Measurements from ENCODE around the gene UFC1. TPM values are rescaled to one million over a fixed set of nuclear protein-coding genes. Genes with fewer than 3 reads are reported as not detected.

The UFC1 gene
- total and polyA plus RNA-seq, 5 donors from 2014 or later, result 115 to 188 (median 162) TPM

DNA sequence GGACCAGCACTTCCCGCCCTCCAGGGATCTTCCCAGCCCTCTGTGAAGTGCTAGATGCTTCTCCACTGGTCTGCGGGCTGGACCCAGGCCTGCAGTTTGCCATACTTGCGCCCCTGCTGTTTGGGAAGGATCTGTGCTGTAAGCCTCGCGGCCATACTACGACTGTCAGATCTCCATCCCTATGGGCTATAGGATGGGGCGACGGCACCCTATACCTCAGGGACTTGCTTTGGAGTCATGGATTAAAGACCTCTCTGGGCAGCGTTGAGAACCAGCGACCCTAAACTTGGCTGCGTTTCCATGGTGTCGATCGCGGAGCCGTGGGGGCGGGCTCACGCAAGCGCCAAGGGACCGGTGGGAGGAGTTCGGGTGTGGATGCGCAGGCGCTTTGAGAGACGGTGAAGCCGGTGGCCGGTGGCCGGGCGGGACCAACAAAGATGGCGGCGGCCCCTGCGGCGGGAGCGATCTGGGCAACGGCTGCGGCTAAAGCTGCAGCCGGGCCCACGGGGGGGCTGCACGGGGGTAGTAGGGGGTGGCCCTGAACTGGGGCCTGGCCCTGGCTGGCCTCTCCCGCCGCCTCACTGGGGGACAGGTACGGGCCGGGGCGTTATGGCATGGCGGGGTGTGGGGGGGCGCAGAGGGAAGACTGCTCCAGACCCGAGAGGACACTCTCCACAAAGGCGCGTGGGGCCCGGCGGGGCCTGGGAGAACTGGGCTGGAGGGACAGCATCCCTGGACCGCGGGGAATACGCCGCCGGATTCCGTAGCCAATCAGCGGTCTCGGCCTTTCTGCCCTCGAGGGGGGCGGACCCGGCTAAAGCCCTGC, 5.5 kb downstream of the UFC1 start, which contains the start of gene USP21:
Gene USP21, plus strand, starts transcription at position 414 of the 826 bp plus-strand sequence. CDS start 1,141 bp downstream, outside the sequence.
- Histone ChIP-seq H3K27ac (ENCODE audit: insufficient read depth, low read length, poor library complexity, severe bottlenecking) (peak within 1 kb of the TSS; percentile 83), H3K4me3 (ENCODE audit: low read depth, low read length) (peak within 1 kb of the TSS; percentile 94), H3K9me3 (ENCODE audit: control insufficient read depth in 2 of 2, low read length in 2 of 2) (no peaks in the 10 kb centered on the region), H3K4me1 (ENCODE audit: control insufficient read depth, insufficient read depth, low read length, poor library complexity, severe bottlenecking) (peaks cover 40% of the 10 kb centered on the region), H3K36me3 (ENCODE audit: control insufficient read depth, insufficient read depth, low read length) (peaks cover 33% of the 10 kb centered on the region), H3K27me3 (ENCODE audit: control insufficient read depth, insufficient read depth, low read length) (no peaks in the 10 kb centered on the region)
- H3K27me3 Mint-ChIP-seq, result no peaks in the 10 kb centered on the region
- H3K36me3 Mint-ChIP-seq, result peaks cover 39% of the 10 kb centered on the region
- DNase-seq, result peak; percentile 89 to 93 (median 91)
- peak within 1 kb of the TSS; percentile 91 to 97 (median 95) for H3K4me3 Mint-ChIP-seq
- H3K4me1 Mint-ChIP-seq, result peaks cover 31 to 74% (median 52%) of the 10 kb centered on the region in 4 donors
- peak within 1 kb of the TSS; percentile 92 to 97 (median 96) for H3K27ac Mint-ChIP-seq
- H3K9me3 Mint-ChIP-seq, result no peaks in the 10 kb centered on the region
- ATAC-seq (ENCODE audit: low read depth in 2 of 2), result peak; percentile 89 to 91

GRCh38 chr1:161159913-161160243, 6.1 kb downstream of the UFC1 start:
- H3K27me3 Mint-ChIP-seq, result no peaks in the 10 kb centered on the region
- Histone ChIP-seq H3K36me3 (ENCODE audit: control insufficient read depth, insufficient read depth, low read length) (peaks cover 35% of the 10 kb centered on the region), H3K4me3 (ENCODE audit: low read depth, low read length) (peak overlapping the region; percentile 94), H3K9me3 (ENCODE audit: control insufficient read depth in 2 of 2, low read length in 2 of 2) (no peaks in the 10 kb centered on the region), H3K27ac (ENCODE audit: insufficient read depth, low read length, poor library complexity, severe bottlenecking) (peak overlapping the region; percentile 83), H3K27me3 (ENCODE audit: control insufficient read depth, insufficient read depth, low read length) (no peaks in the 10 kb centered on the region), H3K4me1 (ENCODE audit: control insufficient read depth, insufficient read depth, low read length, poor library complexity, severe bottlenecking) (peaks cover 35% of the 10 kb centered on the region)
- peak overlapping the region; percentile 26 to 92 (median 83) for H3K27ac Mint-ChIP-seq
- DNase-seq (peak in 1 of 3 donors; percentile 29), ATAC-seq (ENCODE audit: low read depth in 2 of 2) (no peak)
- H3K9me3 Mint-ChIP-seq, result no peaks in the 10 kb centered on the region
- H3K36me3 Mint-ChIP-seq, result peaks cover 43% of the 10 kb centered on the region
- H3K4me1 Mint-ChIP-seq, result peaks cover 29 to 74% (median 51%) of the 10 kb centered on the region in 4 donors
- peak overlapping the region; percentile 91 to 97 (median 95) for H3K4me3 Mint-ChIP-seq

- DNase-seq (no peak), ATAC-seq (ENCODE audit: low read depth in 2 of 2) (no peak)
- Histone ChIP-seq H3K4me3 (ENCODE audit: low read depth, low read length) (no peak overlapping the region), H3K27me3 (ENCODE audit: control insufficient read depth, insufficient read depth, low read length) (no peaks in the 10 kb centered on the region), H3K4me1 (ENCODE audit: control insufficient read depth, insufficient read depth, low read length, poor library complexity, severe bottlenecking) (peaks cover 37% of the 10 kb centered on the region), H3K36me3 (ENCODE audit: control insufficient read depth, insufficient read depth, low read length) (peaks cover 35% of the 10 kb centered on the region), H3K9me3 (ENCODE audit: control insufficient read depth in 2 of 2, low read length in 2 of 2) (no peaks in the 10 kb centered on the region), H3K27ac (ENCODE audit: insufficient read depth, low read length, poor library complexity, severe bottlenecking) (no peak overlapping the region)
- Mint-ChIP-seq H3K4me1 (peaks cover 21 to 73% (median 48%) of the 10 kb centered on the region in 4 donors), H3K27ac (no peak overlapping the region), H3K9me3 (no peaks in the 10 kb centered on the region), H3K27me3 (no peaks in the 10 kb centered on the region), H3K4me3 (peak overlapping the region; percentile 91 to 97 (median 95)), H3K36me3 (peaks cover 47% of the 10 kb centered on the region)
Measured at GRCh38 chr1:161160671-161161145, 6.9 kb downstream of the UFC1 start.

DNA sequence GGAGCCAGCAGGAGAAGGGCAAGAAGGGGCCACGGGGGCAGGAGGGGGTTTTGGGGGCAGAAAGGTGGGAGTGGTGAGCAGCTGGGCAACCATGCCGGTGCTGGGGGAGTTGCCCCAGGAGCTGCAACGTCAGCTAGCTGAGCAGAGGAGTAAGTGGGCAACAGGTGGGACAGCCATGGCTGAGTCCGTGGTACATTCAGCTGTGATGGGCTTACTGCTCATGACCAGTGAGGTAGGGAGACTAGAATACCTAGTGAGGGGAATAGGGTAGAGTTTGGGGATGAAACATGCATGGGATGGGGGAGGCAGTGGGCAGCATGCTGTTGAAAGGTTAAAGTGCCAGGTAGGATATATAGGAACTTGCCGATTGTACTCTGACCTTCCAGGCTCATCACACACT, 7.9 kb downstream of the UFC1 start:
- H3K36me3 ChIP-seq (ENCODE audit: control insufficient read depth, insufficient read depth, low read length), result peaks cover 35% of the 10 kb centered on the region
- DNase-seq (no peak), ATAC-seq (ENCODE audit: low read depth in 2 of 2) (no peak)
- H3K4me3 ChIP-seq (ENCODE audit: low read depth, low read length), result no peak overlapping the region
- Mint-ChIP-seq H3K9me3 (no peaks in the 10 kb centered on the region), H3K27ac (peak overlapping the region in 1 of 3 donors; percentile 46), H3K36me3 (peaks cover 47% of the 10 kb centered on the region), H3K4me1 (peaks cover 25 to 78% (median 50%) of the 10 kb centered on the region in 4 donors), H3K27me3 (no peaks in the 10 kb centered on the region), H3K4me3 (peak overlapping the region; percentile 38 to 96 (median 65))
- H3K4me1 ChIP-seq (ENCODE audit: control insufficient read depth, insufficient read depth, low read length, poor library complexity, severe bottlenecking), result peaks cover 45% of the 10 kb centered on the region
- H3K27ac ChIP-seq (ENCODE audit: insufficient read depth, low read length, poor library complexity, severe bottlenecking), result no peak overlapping the region
- H3K9me3 ChIP-seq (ENCODE audit: control insufficient read depth in 2 of 2, low read length in 2 of 2), result no peaks in the 10 kb centered on the region
- H3K27me3 ChIP-seq (ENCODE audit: control insufficient read depth, insufficient read depth, low read length), result no peaks in the 10 kb centered on the region

DNA sequence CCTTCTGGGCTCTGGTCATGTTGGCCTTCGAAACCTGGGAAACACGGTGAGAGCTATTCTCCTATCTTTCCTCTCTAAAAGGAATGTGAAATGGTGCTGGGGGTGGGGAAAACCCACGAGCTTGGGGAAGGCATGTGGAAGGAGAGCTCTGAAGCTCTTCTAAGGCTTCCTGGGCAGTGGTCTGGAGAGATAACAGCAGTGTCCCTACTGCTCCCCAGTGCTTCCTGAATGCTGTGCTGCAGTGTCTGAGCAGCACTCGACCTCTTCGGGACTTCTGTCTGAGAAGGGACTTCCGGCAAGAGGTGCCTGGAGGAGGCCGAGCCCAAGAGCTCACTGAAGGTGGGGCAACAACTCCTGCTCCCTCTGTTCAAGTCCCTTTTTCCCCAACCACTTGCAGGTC, 8.3 kb downstream of the UFC1 start:
- H3K9me3 Mint-ChIP-seq, result no peaks in the 10 kb centered on the region
- H3K27me3 ChIP-seq (ENCODE audit: control insufficient read depth, insufficient read depth, low read length), result no peaks in the 10 kb centered on the region
- peak overlapping the region in 3 of 4 donors; percentile 38 to 91 (median 39) for H3K4me3 Mint-ChIP-seq
- no peak overlapping the region for H3K27ac ChIP-seq (ENCODE audit: insufficient read depth, low read length, poor library complexity, severe bottlenecking)
- ATAC-seq (ENCODE audit: low read depth in 2 of 2) (no peak), DNase-seq (no peak)
- peaks cover 49% of the 10 kb centered on the region for H3K4me1 ChIP-seq (ENCODE audit: control insufficient read depth, insufficient read depth, low read length, poor library complexity, severe bottlenecking)
- H3K4me3 ChIP-seq (ENCODE audit: low read depth, low read length), result no peak overlapping the region
- peaks cover 44% of the 10 kb centered on the region for H3K36me3 Mint-ChIP-seq
- peak overlapping the region in 1 of 3 donors; percentile 46 for H3K27ac Mint-ChIP-seq
- no peaks in the 10 kb centered on the region for H3K27me3 Mint-ChIP-seq
- peaks cover 22 to 81% (median 50%) of the 10 kb centered on the region in 4 donors for H3K4me1 Mint-ChIP-seq
- peaks cover 32% of the 10 kb centered on the region for H3K36me3 ChIP-seq (ENCODE audit: control insufficient read depth, insufficient read depth, low read length)
- no peaks in the 10 kb centered on the region for H3K9me3 ChIP-seq (ENCODE audit: control insufficient read depth in 2 of 2, low read length in 2 of 2)

DNA sequence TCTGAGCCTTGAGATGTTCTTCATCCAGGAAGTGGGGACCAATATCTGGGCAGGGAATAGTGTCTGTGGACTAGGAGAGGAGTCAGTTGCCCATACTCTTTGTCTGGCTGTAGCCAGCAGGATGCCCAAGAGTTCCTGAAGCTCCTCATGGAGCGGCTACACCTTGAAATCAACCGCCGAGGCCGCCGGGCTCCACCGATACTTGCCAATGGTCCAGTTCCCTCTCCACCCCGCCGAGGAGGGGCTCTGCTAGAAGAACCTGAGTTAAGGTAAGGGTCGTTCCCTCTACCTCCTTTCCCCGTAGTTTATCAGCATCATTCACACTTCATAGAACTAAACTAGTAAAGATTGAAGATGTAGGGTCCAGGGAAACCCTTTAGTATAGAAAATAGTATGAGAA, 9.0 kb downstream of the UFC1 start:
- Histone ChIP-seq H3K9me3 (ENCODE audit: control insufficient read depth in 2 of 2, low read length in 2 of 2) (no peaks in the 10 kb centered on the region), H3K27me3 (ENCODE audit: control insufficient read depth, insufficient read depth, low read length) (no peaks in the 10 kb centered on the region), H3K36me3 (ENCODE audit: control insufficient read depth, insufficient read depth, low read length) (peaks cover 26% of the 10 kb centered on the region), H3K27ac (ENCODE audit: insufficient read depth, low read length, poor library complexity, severe bottlenecking) (no peak overlapping the region), H3K4me1 (ENCODE audit: control insufficient read depth, insufficient read depth, low read length, poor library complexity, severe bottlenecking) (peaks cover 56% of the 10 kb centered on the region), H3K4me3 (ENCODE audit: low read depth, low read length) (no peak overlapping the region)
- H3K36me3 Mint-ChIP-seq, result peaks cover 38% of the 10 kb centered on the region
- no peaks in the 10 kb centered on the region for H3K27me3 Mint-ChIP-seq
- peaks cover 16 to 84% (median 46%) of the 10 kb centered on the region in 4 donors for H3K4me1 Mint-ChIP-seq
- H3K9me3 Mint-ChIP-seq, result no peaks in the 10 kb centered on the region
- peak overlapping the region in 1 of 3 donors; percentile 60 for H3K27ac Mint-ChIP-seq
- no peak for DNase-seq
- H3K4me3 Mint-ChIP-seq, result peak overlapping the region in 3 of 4 donors; percentile 59 to 91 (median 65)
- ATAC-seq (ENCODE audit: low read depth in 2 of 2), result no peak

DNA sequence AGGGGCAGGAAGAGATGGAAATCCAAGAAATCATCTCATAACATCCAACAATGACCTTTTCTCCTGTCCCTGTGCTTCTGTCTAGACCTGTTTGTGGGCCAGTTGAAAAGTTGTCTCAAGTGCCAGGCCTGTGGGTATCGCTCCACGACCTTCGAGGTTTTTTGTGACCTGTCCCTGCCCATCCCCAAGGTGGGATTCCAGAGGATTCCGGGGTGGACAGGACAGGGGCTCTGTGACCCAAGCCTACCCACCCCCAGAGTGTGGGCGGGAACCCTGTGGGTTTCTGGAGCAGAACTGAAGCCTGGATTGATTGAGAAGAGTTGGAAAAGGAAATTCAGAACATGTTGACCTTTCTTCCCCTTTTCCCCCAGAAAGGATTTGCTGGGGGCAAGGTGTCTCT, 10.0 kb downstream of the UFC1 start:
- ATAC-seq (ENCODE audit: low read depth in 2 of 2) (no peak), DNase-seq (no peak)
- no peaks in the 10 kb centered on the region for H3K27me3 Mint-ChIP-seq
- Histone ChIP-seq H3K36me3 (ENCODE audit: control insufficient read depth, insufficient read depth, low read length) (peaks cover 20% of the 10 kb centered on the region), H3K27ac (ENCODE audit: insufficient read depth, low read length, poor library complexity, severe bottlenecking) (no peak overlapping the region), H3K4me1 (ENCODE audit: control insufficient read depth, insufficient read depth, low read length, poor library complexity, severe bottlenecking) (peaks cover 54% of the 10 kb centered on the region), H3K27me3 (ENCODE audit: control insufficient read depth, insufficient read depth, low read length) (no peaks in the 10 kb centered on the region), H3K4me3 (ENCODE audit: low read depth, low read length) (no peak overlapping the region), H3K9me3 (ENCODE audit: control insufficient read depth in 2 of 2, low read length in 2 of 2) (no peaks in the 10 kb centered on the region)
- peak overlapping the region in 2 of 3 donors; percentile 90 to 99 for H3K27ac Mint-ChIP-seq
- peak overlapping the region in 3 of 4 donors; percentile 65 to 91 (median 70) for H3K4me3 Mint-ChIP-seq
- no peaks in the 10 kb centered on the region for H3K9me3 Mint-ChIP-seq
- peaks cover 31% of the 10 kb centered on the region for H3K36me3 Mint-ChIP-seq
- peaks cover 16 to 83% (median 41%) of the 10 kb centered on the region in 4 donors for H3K4me1 Mint-ChIP-seq

Data from CD4-positive, CD25-positive, alpha-beta regulatory T cell (primary cell).